K562 (cell line): ENCODE data around the gene TYMP. TPM values are rescaled to one million over a fixed set of nuclear protein-coding genes. Genes with fewer than 3 reads are reported as not detected.

ENCODE experiments used
- CBFA2T2 ChIP-seq: fragments of 450-650 bp; conservative IDR thresholded peaks from 2 replicates; pipeline ENCODE4 v1.6.1; 2017; ENCODE audit warnings: mild to moderate bottlenecking
- DPF2 ChIP-seq: fragments of 450-650 bp; IDR thresholded peaks from 2 replicates; pipeline ENCODE4 v1.6.1; 2016
- FOXA3 ChIP-seq, 2 experiments: fragments of 450-650 bp in 1 of 2; sonication (generic) in 1 of 2; formaldehyde crosslinking; IDR thresholded peaks in 1 of 2; conservative IDR thresholded peaks in 1 of 2; 2 replicates each; pipeline versions ENCODE4 v1.4.0 to v1.8.0; 2020 to 2022; ENCODE audit warnings: mild to moderate bottlenecking in 2 of 2, missing genetic modification reagents in 1 of 2
- KDM5B ChIP-seq: fragments of 200-600 bp; sonication (generic); IDR thresholded peaks from 2 replicates; pipeline ENCODE4 v1.6.1; 2012; ENCODE audit warnings: low read depth, mild to moderate bottlenecking, moderate library complexity, low read length, control low read depth, inconsistent platforms; ENCODE audit not compliant: insufficient replicate concordance
- MAX ChIP-seq: sonication (generic); formaldehyde crosslinking; IDR thresholded peaks from 2 replicates; pipeline ENCODE4 v1.9.0; 2022; ENCODE audit warnings: mild to moderate bottlenecking, missing genetic modification reagents
- MNT ChIP-seq, 2 experiments: fragments of 450-650 bp; conservative IDR thresholded peaks; 2 replicates each; pipeline ENCODE4 v1.6.1; 2017; ENCODE audit warnings: mild to moderate bottlenecking in 2 of 2, moderate library complexity in 2 of 2
- REST ChIP-seq, 2 experiments: fragments of 450-650 bp; formaldehyde crosslinking in 1 of 2; IDR thresholded peaks; 2 replicates each; pipeline versions ENCODE4 v1.4.0 to v1.6.1; 2014 to 2020; ENCODE audit warnings: mild to moderate bottlenecking in 2 of 2, borderline replicate concordance in 1 of 2, low read depth in 1 of 2
- SLC30A9 ChIP-seq: fragments of 250-450 bp; sonication (Bioruptor Pico); IDR thresholded peaks from 2 replicates; pipeline ENCODE4 v1.8.0; 2022; ENCODE audit warnings: mild to moderate bottlenecking, moderate library complexity
- TAF9B ChIP-seq: fragments of 450-650 bp; IDR thresholded peaks from 2 replicates; pipeline ENCODE4 v1.6.1; 2018; ENCODE audit warnings: mild to moderate bottlenecking; ENCODE audit not compliant: partially characterized antibody
- TFE3 ChIP-seq: fragments of 450-650 bp; formaldehyde crosslinking; IDR thresholded peaks from 2 replicates; pipeline ENCODE4 v1.4.0; 2020; ENCODE audit warnings: mild to moderate bottlenecking, mixed read lengths
- THAP7 ChIP-seq: fragments of 250-450 bp; sonication (Bioruptor Pico); IDR thresholded peaks from 2 replicates; pipeline ENCODE4 v1.5.0; 2021
- ZNF212 ChIP-seq: fragments of 450-650 bp; formaldehyde crosslinking; IDR thresholded peaks from 2 replicates; pipeline ENCODE4 v1.4.0; 2020; ENCODE audit warnings: mild to moderate bottlenecking
- ZNF561 ChIP-seq: fragments of 450-650 bp; formaldehyde crosslinking; conservative IDR thresholded peaks from 2 replicates; pipeline ENCODE4 v1.4.0; 2020; ENCODE audit warnings: mild to moderate bottlenecking, moderate library complexity
- polyA plus RNA-seq, 8 experiments: library from polyadenylated mRNA; depleted of rRNA in 4 of 8; stranded (reverse) in 5 of 8; unstranded in 3 of 8; fragments of >200 nt; fragmentation: Nextera tagmentation in 2 of 8; fragmentation: Illumina TruSeq in 1 of 8; extraction: Ambion mirVana in 2 of 8; extraction: Trizol in 1 of 8; gene quantifications; 2 replicates each; pipeline versions ENCODE4 v1.2.1 to v1.2.3, GENCODE V29; 2011 to 2014; ENCODE audit warnings: inconsistent platforms in 1 of 8, missing spikeins in 1 of 8
- total RNA-seq, 7 experiments: library from RNA; depleted of rRNA in 6 of 7; stranded (reverse); fragments of >200 nt in 6 of 7; fragmentation: Illumina TruSeq in 2 of 7; extraction: Trizol in 2 of 7; gene quantifications; 2 replicates each; pipeline versions ENCODE4 v1.2.1 to v1.2.3, GENCODE V29; 2011 to 2021; ENCODE audit warnings: low replicate concordance in 1 of 7

Gene TYMP
- total and polyA plus RNA-seq, 9 of the 15 experiments (the other 6 are each of a cell fraction or from before 2014, with no cell fraction given) = 0.03 to 4.0 (median 2.4) TPM; not detected in 4

DNA sequence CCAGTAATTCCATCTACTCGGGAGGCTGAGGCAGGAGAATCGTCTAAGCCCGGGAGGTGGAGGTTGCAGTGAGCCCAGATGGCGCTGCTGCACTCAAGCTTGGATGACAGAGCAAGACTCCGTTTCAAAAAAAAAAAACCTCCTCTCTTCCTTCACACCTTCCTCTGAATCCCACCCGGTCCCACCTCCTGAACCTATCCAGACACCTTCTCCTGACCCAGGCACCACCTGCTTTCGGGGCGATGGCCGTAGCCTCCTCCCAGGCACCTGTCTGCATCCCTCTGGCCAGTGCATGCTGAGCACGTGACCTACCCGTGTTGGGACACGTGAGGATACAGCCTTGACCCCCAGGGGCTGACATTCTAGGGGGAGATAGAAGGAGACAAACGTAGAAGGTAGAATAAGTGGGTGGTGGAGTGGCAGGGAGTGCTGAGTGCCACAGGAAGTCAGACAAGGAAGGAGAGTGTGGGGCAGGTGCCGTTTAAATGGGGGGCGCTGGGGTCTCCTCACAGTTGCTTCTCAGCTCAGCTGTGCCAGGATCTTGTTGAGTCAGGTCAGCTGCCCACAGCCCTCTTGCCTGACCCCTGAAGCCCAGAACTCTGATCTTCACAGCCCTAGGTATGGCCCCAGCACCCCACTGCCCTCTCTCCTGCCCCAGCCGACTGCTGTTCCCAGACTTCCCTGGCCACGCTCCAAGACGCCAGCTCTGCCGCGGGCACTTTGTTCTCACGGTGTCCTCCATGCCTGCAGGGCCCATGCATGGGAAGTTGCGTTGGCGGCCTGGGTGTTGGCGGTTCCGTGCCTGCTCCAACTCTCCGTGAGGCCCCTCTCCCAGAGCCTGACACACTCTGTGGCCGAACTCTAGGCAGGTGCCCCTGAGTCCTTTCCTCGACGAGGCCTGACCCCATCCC is 44.3 kb downstream of the TYMP start (continued):
- TF ChIP-seq TFE3 (CRISPR knock-in tag) (peak; percentile 75), REST (IDR thresholded peaks at IDR 0.05; ENCODE audit: borderline replicate concordance) (peak; percentile 32; the same call in 1 of the 2 replicates), REST (CRISPR knock-in tag; IDR thresholded peaks at IDR 0.05; ENCODE audit: low read depth) (no peak), TAF9B (no peak), THAP7 (CRISPR knock-in tag) (no peak), ZNF561 (no peak), ZNF212 (CRISPR knock-in tag) (no peak), DPF2 (no peak), CBFA2T2 (peak; percentile 43; the same call in 1 of the 2 replicates), MAX (peak; percentile 52), FOXA3 (CRISPR knock-in tag; conservative IDR thresholded peaks at IDR 0.05 in 1 of 2, IDR thresholded peaks at IDR 0.05 in 1 of 2) (no peak), SLC30A9 (no peak), MNT (conservative IDR thresholded peaks at IDR 0.05) (peak; percentile 44 to 61; a peak in 1 of 4 replicates), KDM5B (peak; percentile 28)
